ENCODE data around the gene TUBGCP6. TPM values are rescaled to one million over a fixed set of nuclear protein-coding genes. Genes with fewer than 3 reads are reported as not detected.
A peak's percentile ranks its signal among the peaks of the same experiment; 100 is the strongest.
"Not testable (repeated sequence)": the region's sequence is repeated elsewhere in the genome, so short reads cannot be mapped to it uniquely, and the experiment has no call there.

Gene TUBGCP6
- polyA plus RNA-seq, 1 donor from 2014 or later: 74.5 TPM

DNA sequence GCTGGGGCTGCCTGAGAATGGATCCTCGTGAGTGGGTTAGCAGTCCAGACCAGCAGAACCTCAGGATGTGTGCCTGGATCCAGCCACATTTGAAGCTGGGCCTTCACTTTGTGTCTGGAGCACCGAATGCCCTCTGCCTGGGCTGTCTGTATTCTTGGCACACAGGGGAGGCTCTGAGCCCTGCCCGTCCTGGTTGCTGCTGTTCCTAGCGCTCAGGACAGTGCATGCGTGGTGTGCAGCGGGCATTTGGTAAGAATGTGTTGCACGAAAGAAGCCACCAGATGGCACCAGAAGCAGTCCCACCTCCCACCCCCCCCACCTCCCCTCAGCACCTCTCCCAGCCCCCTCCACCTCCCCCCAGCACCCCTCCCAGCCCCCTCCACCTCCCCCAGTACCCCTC, 29.5 kb upstream of the TUBGCP6 start:
- H3K36me3 ChIP-seq (ENCODE audit: insufficient read depth, low read length): no peaks in the 10 kb centered on the region
- H4K20me1 ChIP-seq (ENCODE audit: insufficient read depth): no peaks in the 10 kb centered on the region

DNA sequence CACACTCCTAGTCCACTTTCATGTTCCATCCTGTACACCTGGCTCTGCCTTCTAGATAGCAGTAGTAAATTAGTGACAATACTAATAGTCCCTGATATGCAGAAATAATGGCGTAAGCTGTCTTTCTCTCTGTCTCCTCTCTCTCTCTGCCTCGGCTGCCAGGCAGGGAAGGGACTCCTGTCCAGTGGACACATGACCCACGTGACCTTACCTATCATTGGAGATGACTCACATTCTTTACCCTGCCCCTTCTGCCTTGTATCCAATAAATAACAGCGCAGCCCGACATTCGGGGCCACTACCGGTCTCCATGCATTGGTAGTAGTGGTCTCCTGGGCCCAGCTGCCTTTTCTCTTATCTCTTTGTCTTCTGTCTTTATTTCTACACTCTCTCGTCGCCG, 29.0 kb upstream of the TUBGCP6 start:
- not testable (repeated sequence) for H3K4me3 ChIP-seq (ENCODE audit: low read length); H3K27ac ChIP-seq (ENCODE audit: low read length)

More for the DNA sequence above, 29.5 kb upstream of the TUBGCP6 start:
- H3F3A ChIP-seq (ENCODE audit: insufficient read depth, low read length, poor library complexity, severe bottlenecking): no peaks in the 10 kb centered on the region
- no peak for TF ChIP-seq EZH2 (IDR thresholded peaks at IDR 0.05; ENCODE audit: borderline replicate concordance, insufficient read depth, low read length, poor library complexity, severe bottlenecking)
- no peak for TF ChIP-seq MXI1 (conservative IDR thresholded peaks at IDR 0.05; ENCODE audit: poor library complexity, severe bottlenecking)
- peak; percentile 21 for TF ChIP-seq SMC3 (conservative IDR thresholded peaks at IDR 0.05; ENCODE audit: poor library complexity)
- TF ChIP-seq, protein P1, sequence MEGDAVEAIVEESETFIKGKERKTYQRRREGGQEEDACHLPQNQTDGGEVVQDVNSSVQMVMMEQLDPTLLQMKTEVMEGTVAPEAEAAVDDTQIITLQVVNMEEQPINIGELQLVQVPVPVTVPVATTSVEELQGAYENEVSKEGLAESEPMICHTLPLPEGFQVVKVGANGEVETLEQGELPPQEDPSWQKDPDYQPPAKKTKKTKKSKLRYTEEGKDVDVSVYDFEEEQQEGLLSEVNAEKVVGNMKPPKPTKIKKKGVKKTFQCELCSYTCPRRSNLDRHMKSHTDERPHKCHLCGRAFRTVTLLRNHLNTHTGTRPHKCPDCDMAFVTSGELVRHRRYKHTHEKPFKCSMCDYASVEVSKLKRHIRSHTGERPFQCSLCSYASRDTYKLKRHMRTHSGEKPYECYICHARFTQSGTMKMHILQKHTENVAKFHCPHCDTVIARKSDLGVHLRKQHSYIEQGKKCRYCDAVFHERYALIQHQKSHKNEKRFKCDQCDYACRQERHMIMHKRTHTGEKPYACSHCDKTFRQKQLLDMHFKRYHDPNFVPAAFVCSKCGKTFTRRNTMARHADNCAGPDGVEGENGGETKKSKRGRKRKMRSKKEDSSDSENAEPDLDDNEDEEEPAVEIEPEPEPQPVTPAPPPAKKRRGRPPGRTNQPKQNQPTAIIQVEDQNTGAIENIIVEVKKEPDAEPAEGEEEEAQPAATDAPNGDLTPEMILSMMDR (IDR thresholded peaks at IDR 0.05; ENCODE audit: poor library complexity, severe bottlenecking): peak; percentile 43
- no peak overlapping the region for H3K9ac ChIP-seq (ENCODE audit: low read length)
- no peak overlapping the region for H2AFZ ChIP-seq (ENCODE audit: low read depth, low read length)
- H3K9me2 ChIP-seq (ENCODE audit: insufficient read depth, low read length): no peaks in the 10 kb centered on the region
- H3K9me3 ChIP-seq (ENCODE audit: low read length): no peaks in the 10 kb centered on the region
- H3K4me3 ChIP-seq (ENCODE audit: low read length): no peak overlapping the region
- H3K79me2 ChIP-seq (replicated peaks; ENCODE audit: insufficient read depth, low read length): no peaks in the 10 kb centered on the region
- H3K4me2 ChIP-seq (ENCODE audit: low read length): no peak overlapping the region
- no peaks in the 10 kb centered on the region for H3K27me3 ChIP-seq (ENCODE audit: insufficient read depth, low read depth, low read length)
- no peak overlapping the region for H3K27ac ChIP-seq (ENCODE audit: low read length)

DNA sequence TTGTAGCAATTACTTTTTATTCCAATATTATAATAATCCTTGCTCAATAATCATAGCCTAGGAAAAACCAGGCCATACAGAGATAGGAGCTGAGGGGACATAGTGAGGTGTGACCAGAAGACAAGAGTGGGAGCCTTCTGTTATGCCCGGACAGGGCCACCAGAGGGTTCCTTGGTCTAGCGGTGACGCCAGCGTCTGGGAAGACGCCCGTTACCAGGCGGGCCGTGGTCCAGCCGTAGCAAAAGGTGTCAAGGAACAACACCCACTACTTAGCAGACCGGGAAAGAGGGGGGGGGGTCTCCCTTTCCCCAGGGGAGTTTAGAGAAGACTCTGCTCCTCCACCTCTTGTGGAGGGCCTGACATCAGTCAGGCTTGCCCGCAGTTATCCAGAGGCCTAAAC, 28.5 kb upstream of the TUBGCP6 start:
- H3K4me2 ChIP-seq (ENCODE audit: low read length); H3K9ac ChIP-seq (ENCODE audit: low read length); H4K20me1 ChIP-seq (ENCODE audit: insufficient read depth); H3K27me3 ChIP-seq (ENCODE audit: insufficient read depth, low read depth, low read length); H3K27ac ChIP-seq (ENCODE audit: low read length); H3F3A ChIP-seq (ENCODE audit: insufficient read depth, low read length, poor library complexity, severe bottlenecking); H3K9me2 ChIP-seq (ENCODE audit: insufficient read depth, low read length); H3K79me2 ChIP-seq (replicated peaks; ENCODE audit: insufficient read depth, low read length); H3K36me3 ChIP-seq (ENCODE audit: insufficient read depth, low read length); H2AFZ ChIP-seq (ENCODE audit: low read depth, low read length); H3K9me3 ChIP-seq (ENCODE audit: low read length); H3K4me3 ChIP-seq (ENCODE audit: low read length): not testable (repeated sequence)

More for the DNA sequence above, 29.0 kb upstream of the TUBGCP6 start:
- H3K36me3 ChIP-seq (ENCODE audit: insufficient read depth, low read length); H3F3A ChIP-seq (ENCODE audit: insufficient read depth, low read length, poor library complexity, severe bottlenecking); H3K27me3 ChIP-seq (ENCODE audit: insufficient read depth, low read depth, low read length); H3K4me2 ChIP-seq (ENCODE audit: low read length); H4K20me1 ChIP-seq (ENCODE audit: insufficient read depth); H3K9me2 ChIP-seq (ENCODE audit: insufficient read depth, low read length); H3K9me3 ChIP-seq (ENCODE audit: low read length); H3K79me2 ChIP-seq (replicated peaks; ENCODE audit: insufficient read depth, low read length); H3K9ac ChIP-seq (ENCODE audit: low read length); H2AFZ ChIP-seq (ENCODE audit: low read depth, low read length): not testable (repeated sequence)

DNA sequence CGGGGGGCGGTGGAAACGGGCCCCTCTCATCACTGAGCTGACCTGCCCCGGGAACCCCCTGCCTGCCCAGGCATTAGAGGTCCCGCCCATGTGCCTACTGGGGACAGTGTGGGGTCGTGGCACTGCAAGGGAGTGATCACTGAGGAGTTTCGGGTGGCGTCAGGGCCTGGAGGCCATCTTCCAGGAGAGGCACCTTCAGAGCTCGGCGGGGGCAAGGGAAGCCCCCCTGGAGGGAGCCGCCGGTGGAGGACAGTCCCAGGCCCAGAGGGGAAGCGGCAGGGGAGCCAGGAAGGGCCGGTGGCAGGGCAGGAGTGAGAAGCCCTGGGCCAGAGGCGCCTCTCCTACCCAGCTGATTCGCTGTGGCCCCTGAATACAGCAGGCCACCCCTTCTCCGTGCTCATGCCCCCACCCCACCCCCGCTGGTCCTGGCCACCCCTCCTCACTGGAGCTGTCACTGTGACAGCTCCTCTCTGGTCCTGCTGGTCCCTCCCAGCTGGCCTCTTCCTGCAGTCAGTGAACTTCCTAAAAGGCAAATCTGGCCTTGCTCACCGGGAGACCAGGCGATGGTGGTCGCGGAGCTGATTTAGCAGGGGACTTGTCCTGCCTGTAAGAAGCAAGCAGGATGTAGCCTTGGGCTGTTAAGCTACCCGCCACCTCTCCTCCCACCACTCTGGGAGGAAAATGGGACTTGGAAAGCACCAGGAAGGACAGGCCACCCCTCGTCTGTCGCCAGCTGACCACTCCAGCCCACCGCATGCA, 27.4 kb upstream of the TUBGCP6 start:
- Histone ChIP-seq H2AFZ (ENCODE audit: low read depth, low read length) (no peak overlapping the region), H3K36me3 (ENCODE audit: insufficient read depth, low read length) (no peaks in the 10 kb centered on the region), H3K4me2 (ENCODE audit: low read length) (no peak overlapping the region), H3K27me3 (ENCODE audit: insufficient read depth, low read depth, low read length) (no peaks in the 10 kb centered on the region), H3K79me2 (replicated peaks; ENCODE audit: insufficient read depth, low read length) (no peaks in the 10 kb centered on the region), H3K9me2 (ENCODE audit: insufficient read depth, low read length) (no peaks in the 10 kb centered on the region), H3F3A (ENCODE audit: insufficient read depth, low read length, poor library complexity, severe bottlenecking) (no peaks in the 10 kb centered on the region), H4K20me1 (ENCODE audit: insufficient read depth) (no peaks in the 10 kb centered on the region), H3K9ac (ENCODE audit: low read length) (peak overlapping the region; percentile 81), H3K4me3 (ENCODE audit: low read length) (peak overlapping the region; percentile 77), H3K9me3 (ENCODE audit: low read length) (no peaks in the 10 kb centered on the region), H3K27ac (ENCODE audit: low read length) (peak overlapping the region; percentile 52)
- no peak for TF ChIP-seq EP300 (conservative IDR thresholded peaks at IDR 0.05; ENCODE audit: poor library complexity, severe bottlenecking)
- TF ChIP-seq TAF1 (IDR thresholded peaks at IDR 0.05; ENCODE audit: low read depth): no peak
- TF ChIP-seq EZH2 (IDR thresholded peaks at IDR 0.05; ENCODE audit: borderline replicate concordance, insufficient read depth, low read length, poor library complexity, severe bottlenecking): no peak

Measured in neural cell (in vitro differentiated cells).